HS-27A (cell line): Measurements from ENCODE around the gene ARG2.

ENCODE experiments used
- DNase-seq: peaks from one replicate; pipeline ENCODE4 v3.0.0-alpha.2; 2012; ENCODE audit warnings: low read depth, missing footprints

Gene ARG2

DNA sequence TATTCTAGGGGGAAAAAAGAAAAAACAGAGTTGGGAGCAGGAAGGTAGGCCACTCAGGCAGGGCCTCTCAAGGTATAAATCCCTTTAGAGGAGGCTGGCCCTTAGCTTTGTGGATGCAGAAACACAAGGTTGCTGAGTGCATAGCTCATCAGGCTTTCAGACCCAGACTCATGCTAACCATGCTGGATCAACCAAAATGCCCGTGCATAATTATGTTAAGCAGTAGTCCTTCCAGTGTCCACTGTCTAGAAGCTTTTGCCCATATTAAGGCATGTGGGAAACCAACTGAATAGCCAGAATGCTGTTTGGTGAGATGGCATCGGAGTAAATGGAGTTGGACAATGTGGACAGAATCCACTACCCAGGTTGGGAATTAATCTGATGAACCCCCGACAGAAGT, 18.9 kb downstream of the ARG2 start:
- no peak for DNase-seq

DNA sequence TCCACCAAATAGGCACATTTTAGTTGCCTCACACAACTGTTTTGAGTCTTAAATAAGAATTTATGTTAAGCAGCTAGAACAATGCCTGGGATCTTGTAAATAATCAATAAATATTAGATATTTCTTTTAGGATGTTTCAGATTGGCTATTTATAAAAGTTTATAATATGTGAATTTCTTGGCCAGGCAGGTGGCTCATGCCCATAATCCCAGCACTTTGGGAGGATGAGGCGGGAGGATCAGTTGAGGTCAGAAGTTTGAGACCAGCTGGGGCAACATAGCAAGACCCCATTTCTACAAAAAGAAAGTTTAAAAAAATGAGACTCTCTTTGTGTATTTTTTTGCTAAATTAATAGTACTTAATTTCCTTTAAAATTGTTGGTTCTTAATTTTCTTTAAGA, 21.8 kb downstream of the ARG2 start:
- DNase-seq: no peak

GRCh38 chr14:67641902-67642749, 22.4 kb downstream of the ARG2 start:
- no peak for DNase-seq

DNA sequence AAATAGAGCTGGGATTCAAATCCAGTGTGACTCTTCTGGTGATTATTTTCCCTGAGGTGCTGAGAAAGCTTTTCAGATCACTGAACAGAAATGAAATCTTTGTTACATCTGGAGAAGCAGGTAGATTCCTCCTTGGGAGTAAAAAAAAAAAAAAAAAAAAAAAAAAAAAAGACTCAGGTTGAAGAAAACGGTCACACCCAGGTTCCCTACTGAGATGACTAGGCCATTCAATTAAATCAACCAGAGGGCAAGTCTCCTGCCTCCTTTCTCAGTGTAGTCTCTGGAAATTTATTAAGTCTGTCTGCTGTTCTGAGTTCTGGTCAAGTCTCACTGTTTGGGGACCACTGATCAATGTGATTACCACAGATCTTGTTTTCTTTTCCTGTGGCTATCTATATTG, 24.0 kb downstream of the ARG2 start:
- no peak for DNase-seq

GRCh38 chr14:67644428-67644827, 24.7 kb downstream of the ARG2 start:
- DNase-seq: no peak

DNA sequence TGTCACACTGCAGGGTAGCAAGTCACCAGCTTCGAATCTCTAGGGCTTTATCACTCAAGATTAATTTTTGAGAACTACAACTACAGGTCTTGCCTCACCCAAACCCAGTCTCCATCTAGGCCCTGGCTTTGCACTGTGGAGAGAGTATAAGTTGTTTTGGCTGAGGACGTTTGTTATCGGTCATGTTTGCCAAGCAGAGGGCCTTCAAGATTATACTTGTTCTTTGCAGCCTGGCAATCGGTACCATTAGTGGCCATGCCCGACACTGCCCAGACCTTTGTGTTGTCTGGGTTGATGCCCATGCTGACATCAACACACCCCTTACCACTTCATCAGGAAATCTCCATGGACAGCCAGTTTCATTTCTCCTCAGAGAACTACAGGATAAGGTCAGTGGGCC, 25.7 kb downstream of the ARG2 start:
- no peak for DNase-seq

GRCh38 chr14:67646131-67646530, 26.4 kb downstream of the ARG2 start:
- no peak for DNase-seq

GRCh38 chr14:67650151-67650550, 30.4 kb downstream of the ARG2 start:
- no peak for DNase-seq

DNA sequence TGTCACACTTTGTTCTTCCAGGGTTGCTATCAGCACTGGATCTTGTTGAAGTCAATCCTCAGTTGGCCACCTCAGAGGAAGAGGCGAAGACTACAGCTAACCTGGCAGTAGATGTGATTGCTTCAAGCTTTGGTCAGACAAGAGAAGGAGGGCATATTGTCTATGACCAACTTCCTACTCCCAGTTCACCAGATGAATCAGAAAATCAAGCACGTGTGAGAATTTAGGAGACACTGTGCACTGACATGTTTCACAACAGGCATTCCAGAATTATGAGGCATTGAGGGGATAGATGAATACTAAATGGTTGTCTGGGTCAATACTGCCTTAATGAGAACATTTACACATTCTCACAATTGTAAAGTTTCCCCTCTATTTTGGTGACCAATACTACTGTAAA, 31.0 kb downstream of the ARG2 start:
- no peak for DNase-seq

- DNase-seq: no peak
These were observed 32.5 kb downstream of the ARG2 start for GRCh38 chr14:67652189-67652588.

GRCh38 chr14:67653651-67654280, 34.0 kb downstream of the ARG2 start:
- no peak for DNase-seq

GRCh38 chr14:67663633-67664032, 43.9 kb downstream of the ARG2 start:
- no peak for DNase-seq

GRCh38 chr14:67665868-67666267, 46.1 kb downstream of the ARG2 start:
- DNase-seq: no peak

DNA sequence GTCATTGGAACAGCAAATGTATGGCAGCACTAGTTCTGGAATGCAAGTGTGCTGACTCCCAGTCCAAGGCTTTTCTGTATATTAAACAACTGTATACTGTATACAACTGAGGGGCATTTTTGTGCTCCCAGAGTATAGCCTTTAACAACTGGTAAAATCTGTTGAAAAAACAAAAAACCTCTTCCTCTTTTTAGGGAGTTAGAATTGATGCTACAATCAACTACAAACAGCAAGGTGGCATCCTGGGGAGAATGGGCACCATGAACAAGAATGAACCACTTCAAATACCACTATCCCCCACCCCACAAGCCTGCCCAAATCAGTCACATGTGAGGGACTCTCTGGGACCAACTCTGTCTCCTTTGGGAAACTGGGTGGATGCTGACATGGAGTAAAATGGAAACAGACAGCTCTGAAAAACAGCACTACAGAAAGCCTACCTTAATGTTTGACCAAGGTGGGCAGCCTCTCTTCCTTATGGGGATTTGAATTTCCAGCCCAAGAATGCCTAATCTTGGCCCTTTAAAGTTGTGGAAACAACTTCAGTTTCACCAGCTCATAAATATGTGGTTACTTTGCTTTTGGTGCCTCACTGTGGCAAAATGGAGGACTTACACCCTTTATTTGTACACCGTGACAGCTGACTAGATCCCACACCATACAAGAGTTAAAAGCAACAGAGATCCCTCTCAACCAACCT, 47.2 kb downstream of the ARG2 start:
- no peak for DNase-seq

DNA sequence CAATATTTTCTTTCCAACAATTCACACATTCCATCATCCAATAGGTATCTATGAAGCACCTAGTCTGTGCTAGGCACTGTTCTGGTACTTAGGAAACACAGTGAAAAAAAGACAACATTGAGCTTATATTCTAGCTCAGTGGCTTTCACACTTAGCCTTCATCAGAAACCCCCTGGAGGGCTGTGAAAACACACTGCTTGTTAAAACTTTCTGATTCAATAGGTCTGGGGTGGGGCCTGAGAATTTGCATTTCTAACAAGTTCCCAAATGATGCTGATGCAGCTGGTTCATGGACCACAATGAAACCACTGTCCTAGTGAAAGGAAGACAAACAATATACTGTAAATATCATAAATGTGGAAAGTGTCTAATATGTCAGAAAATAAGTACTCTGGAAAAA, 48.8 kb downstream of the ARG2 start:
- DNase-seq: no peak

GRCh38 chr14:67673451-67673850, 53.7 kb downstream of the ARG2 start:
- DNase-seq: no peak

DNA sequence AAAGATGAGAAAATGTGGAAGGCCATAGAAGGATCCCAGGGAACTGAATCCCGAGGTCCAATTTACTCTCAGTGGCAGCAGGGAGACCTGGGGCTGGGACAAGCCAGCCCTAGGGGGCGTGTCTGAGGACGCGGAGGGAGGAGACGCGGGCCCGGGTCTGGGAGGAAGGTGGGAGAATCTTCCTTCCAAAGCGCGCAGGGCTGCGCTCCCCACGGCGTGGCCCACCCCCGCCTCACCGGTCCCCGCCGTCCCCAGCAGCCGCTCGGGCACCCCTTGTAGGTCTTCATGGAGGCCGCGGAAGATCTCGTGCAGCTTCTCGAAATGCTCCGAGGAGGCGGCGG, 54.4 kb downstream of the ARG2 start:
- DNase-seq: no peak

DNA sequence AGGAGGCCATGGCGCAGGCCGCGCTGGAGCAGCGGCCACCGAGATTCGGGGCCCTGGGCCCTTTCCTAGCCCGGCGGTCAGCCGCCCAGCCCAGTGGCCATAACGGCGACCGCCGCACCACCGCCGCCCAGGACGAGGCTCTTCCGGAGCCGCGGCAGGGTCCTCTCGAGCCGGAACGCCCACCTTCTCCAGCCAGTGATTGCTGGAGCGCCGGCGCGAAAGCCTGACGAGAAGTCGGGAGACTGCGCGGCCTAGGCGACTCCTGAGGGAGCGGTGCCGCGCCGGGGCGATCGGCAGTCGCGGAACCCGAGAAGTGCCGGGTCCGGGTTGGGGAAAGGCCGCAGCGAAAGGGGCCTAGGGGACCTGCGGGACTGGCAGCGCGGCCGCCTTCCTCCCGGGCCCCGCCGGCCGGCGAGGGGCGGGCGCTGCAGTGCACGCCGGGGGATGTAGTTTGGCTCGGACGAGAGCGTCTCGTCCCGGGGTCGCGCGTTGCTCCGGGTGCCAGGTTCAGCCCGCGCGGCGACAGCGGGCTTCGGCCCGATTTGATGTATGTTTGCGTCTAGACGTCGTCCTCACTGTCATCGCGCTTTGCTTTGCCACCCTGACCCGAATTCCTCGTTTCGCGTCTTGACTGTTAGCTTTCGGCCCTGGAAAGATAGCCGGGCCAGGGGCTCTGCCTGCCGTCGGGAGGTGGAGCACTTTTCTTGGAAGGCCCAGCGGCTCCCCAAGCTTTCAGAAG, 54.9 kb downstream of the ARG2 start, which contains the start of gene VTI1B:
Gene VTI1B, minus strand, starts transcription at position 153 of the 739 bp plus-strand sequence. Its CDS starts 143 bp downstream, at position 10.
- peak; percentile 57 for DNase-seq

DNA sequence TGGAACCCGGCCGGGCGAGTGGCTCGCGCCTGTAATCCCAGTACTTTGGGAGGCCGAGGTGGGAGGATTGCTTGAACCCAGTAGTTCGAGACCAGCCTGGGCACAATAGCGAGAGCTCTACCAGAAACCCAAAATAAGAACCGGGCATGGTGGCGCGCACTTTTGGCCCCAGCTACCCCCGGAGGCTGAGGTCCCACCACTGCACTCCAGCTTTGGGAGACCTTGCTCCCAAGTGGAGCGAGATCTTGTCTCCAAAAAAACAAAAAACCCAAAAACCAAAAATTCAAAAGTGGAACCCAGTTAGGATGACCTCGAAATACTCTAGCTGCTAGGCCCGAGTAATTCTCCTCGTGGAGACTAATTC, 55.5 kb downstream of the ARG2 start:
- no peak for DNase-seq

- no peak for DNase-seq
These were observed 59.3 kb downstream of the ARG2 start for GRCh38 chr14:67679006-67679405.

- DNase-seq: no peak
These were observed 60.4 kb downstream of the ARG2 start for GRCh38 chr14:67680121-67680602.

DNA sequence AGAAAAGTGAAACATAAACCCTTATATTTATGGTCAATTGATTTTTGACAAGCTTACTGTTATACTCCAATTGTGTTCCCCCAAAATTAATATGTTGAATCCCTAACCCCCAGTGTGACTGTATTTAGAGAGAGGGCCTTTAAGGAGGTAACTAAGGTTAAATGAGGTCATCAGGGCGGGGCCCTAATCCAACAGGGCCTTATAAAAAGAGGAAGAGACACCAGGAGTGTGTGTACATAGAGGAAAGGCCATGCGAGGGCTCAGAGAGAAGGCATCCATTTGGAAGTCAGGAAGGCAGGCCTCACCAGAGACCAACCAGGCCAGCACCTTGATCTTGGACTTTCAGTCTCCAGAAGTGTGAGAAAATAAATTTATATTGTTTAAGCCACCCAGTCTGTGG, 61.2 kb downstream of the ARG2 start:
- DNase-seq: no peak
